NOMO-1 treated with DMSO at 0.1 percent for 48 hours (cell line): ENCODE results near the gene CYP3A5.
"Not testable (repeated sequence)": the region's sequence is repeated elsewhere in the genome, so short reads cannot be mapped to it uniquely, and the experiment has no call there.

Experiments
- DNase-seq: peaks from one replicate; lab custom pipeline; 2025; ENCODE audit not compliant: unreplicated experiment; lab: John Stamatoyannopoulos, UW

CYP3A5 gene

GRCh38 chr7:99679400-99680191, at the start of gene CYP3A5:
Gene CYP3A5, minus strand, starts transcription at chr7:99679996. Its CDS starts 100 bp downstream, at chr7:99679896.
- DNase-seq = no peak

GRCh38 chr7:99728615-99729014, 48.8 kb upstream of the CYP3A5 start:
- DNase-seq = no peak

GRCh38 chr7:99723201-99723600, 43.4 kb upstream of the CYP3A5 start:
- not testable (repeated sequence) for DNase-seq

GRCh38 chr7:99720800-99721595, 41.2 kb upstream of the CYP3A5 start:
- no peak for DNase-seq

- DNase-seq = no peak
Measured at GRCh38 chr7:99719996-99720769, 40.4 kb upstream of the CYP3A5 start.

GRCh38 chr7:99713995-99714570, 34.3 kb upstream of the CYP3A5 start:
- DNase-seq = no peak

- no peak for DNase-seq
Measured at GRCh38 chr7:99709838-99710578, 30.2 kb upstream of the CYP3A5 start.

GRCh38 chr7:99709260-99709659, 29.5 kb upstream of the CYP3A5 start:
- no peak for DNase-seq

GRCh38 chr7:99707096-99707495, 27.3 kb upstream of the CYP3A5 start:
- no peak for DNase-seq

GRCh38 chr7:99699946-99700345, 20.1 kb upstream of the CYP3A5 start:
- DNase-seq = no peak

GRCh38 chr7:99698867-99699730, 19.3 kb upstream of the CYP3A5 start:
- DNase-seq = not testable (repeated sequence)

- DNase-seq = no peak
Measured at GRCh38 chr7:99694912-99695304, 15.1 kb upstream of the CYP3A5 start.

- no peak for DNase-seq
Measured at GRCh38 chr7:99694201-99694911, 14.6 kb upstream of the CYP3A5 start.

GRCh38 chr7:99693427-99694200, 13.8 kb upstream of the CYP3A5 start:
- no peak for DNase-seq

GRCh38 chr7:99693100-99693426, 13.3 kb upstream of the CYP3A5 start:
- no peak for DNase-seq

- DNase-seq = not testable (repeated sequence)
Measured at GRCh38 chr7:99692563-99692962, 12.8 kb upstream of the CYP3A5 start.

GRCh38 chr7:99691658-99692057, 11.9 kb upstream of the CYP3A5 start:
- not testable (repeated sequence) for DNase-seq

- DNase-seq = not testable (repeated sequence)
Measured at GRCh38 chr7:99690918-99691317, 11.1 kb upstream of the CYP3A5 start.
